Measurements from ENCODE around the gene HPN.
A peak's percentile ranks its signal among the peaks of the same experiment; 100 is the strongest.
"Not testable (repeated sequence)": the region's sequence is repeated elsewhere in the genome, so short reads cannot be mapped to it uniquely, and the experiment has no call there.

The HPN gene

DNA sequence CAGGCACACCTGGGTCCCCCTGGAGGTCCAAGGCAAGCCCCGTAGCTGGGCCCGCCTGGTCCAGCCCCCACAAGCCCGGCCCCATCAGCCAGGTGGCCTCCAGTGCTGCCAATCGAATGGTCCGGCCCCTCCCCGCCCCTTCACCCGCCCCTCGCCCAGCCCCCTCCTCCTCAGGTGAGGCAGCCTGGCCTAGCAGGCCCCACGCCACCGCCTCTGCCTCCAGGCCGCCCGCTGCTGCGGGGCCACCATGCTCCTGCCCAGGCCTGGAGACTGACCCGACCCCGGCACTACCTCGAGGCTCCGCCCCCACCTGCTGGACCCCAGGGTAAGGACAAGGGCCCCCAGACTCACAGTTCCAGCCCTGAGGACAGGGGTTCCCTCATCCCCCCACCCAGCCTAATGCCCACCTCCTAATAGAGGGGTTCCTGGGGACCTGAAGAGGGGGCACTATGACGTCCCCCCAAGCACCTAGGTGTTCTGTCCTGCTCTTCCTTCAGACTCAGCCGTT, at the start of gene HPN:
Gene HPN (plus strand): TSS at position 174 of the 508 bp plus-strand sequence. CDS start 786 bp downstream, outside the sequence.
- no peak for DNase-seq (ENCODE audit: low read depth in 2 of 2)

GRCh38 chr19:34992582-34992981, 48.9 kb upstream of the HPN start:
- not testable (repeated sequence) for DNase-seq (ENCODE audit: low read depth in 2 of 2)

GRCh38 chr19:34994286-34994642, 47.3 kb upstream of the HPN start:
- no peak for DNase-seq (ENCODE audit: low read depth in 2 of 2)

DNA sequence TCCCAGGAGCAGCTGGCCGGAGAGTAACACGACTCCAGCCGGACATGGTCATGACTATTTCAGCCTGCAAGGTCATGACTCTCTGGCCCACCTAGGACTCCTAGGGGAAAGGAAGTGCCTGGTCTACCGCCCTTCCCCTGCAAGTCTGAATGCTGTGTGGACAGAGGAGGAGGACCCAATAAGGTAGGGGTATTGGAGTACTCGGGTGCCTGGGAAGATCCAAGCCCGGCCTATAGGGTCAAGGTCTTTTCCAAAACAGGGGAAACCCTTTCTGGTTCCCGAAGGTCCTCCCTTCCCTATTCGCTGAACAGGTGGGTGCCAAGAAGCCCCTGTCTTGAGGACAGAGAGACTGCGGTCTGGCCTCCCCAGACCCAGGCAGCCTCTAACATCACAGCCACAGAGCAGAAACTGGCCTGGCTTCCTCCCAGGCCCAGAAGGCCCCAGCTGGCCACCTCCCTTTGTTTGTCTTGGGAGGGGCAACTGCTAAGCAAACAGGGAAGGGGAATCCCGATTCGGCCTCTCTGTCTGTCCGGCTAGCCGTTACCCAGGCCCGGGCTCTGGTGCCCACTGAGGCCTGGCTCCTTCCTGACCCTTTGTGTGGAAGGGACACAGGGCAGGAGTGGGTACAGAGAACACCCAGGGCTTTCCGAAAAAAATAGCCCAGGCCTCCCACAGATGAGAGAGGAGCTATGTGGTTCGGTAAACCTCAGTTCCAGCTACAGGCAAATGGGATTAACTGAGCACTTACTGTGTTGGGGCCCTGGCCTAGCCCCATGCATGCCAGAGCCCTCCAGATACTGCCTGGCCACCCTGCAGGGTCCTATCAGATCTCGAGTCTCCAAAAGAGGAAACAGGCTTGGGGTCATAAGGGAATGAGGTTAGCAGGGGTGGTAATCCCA, 46.6 kb upstream of the HPN start:
- DNase-seq (ENCODE audit: low read depth in 2 of 2), result no peak

- DNase-seq (ENCODE audit: low read depth in 2 of 2), result no peak
Measured at GRCh38 chr19:34995551-34995950, 46.0 kb upstream of the HPN start.

GRCh38 chr19:34997071-34997617, 44.4 kb upstream of the HPN start:
- no peak for DNase-seq (ENCODE audit: low read depth in 2 of 2)

DNA sequence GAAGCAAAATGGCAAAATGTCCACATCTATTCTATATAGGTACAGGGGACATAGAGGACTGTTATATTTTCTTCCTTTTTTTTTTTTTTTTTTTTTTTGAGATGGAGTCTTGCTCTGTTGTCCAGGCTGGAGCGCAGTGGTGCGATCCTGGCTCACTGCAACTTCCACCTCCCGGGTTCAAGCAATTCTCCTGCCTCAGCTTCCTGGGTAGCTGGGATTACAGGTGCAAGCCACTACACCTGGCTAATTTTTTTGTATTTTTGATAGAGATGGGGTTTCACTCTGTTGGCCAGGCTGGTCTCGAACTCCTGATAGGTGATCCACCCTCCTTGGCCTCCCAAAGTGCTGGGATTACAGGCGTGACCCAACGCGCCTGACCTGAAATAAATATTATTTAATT, 43.3 kb upstream of the HPN start:
- DNase-seq (ENCODE audit: low read depth in 2 of 2), result not testable (repeated sequence)

DNA sequence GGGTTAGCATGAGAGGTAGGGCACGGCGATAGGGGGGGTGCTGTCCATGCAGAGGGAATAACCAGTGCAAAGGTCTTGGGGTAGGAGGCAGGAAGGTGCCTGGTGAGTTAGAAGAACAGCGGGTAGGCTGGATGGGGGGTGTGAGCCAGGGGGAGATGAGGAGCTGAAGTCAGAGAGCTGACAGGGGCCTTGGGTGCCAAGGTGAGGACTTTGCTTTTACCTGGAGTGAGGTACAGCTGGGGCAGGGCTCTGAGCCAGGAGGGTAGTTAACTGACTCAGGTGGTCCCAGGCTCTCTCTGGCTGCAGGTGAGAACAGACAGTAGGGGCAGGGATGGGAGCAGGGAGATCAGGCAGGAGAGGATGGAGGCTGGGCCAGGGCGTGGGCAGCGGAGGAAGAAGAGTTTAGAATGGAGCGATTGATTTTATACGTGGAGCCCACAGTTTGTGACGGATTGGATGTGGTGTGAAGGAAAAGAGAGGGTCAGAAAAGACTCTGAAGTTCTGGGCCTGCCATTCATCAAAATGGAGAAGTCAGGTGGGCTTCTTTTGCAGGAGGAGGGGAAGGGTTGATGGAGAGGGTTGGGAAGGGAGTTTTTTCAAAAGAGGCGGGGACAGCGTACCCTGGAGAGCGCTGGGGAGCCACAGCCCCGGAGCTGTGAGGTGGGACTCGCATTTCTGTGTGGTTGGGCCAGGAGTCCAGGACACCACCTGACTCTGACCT, 42.6 kb upstream of the HPN start:
- DNase-seq (ENCODE audit: low read depth in 2 of 2), result no peak

DNA sequence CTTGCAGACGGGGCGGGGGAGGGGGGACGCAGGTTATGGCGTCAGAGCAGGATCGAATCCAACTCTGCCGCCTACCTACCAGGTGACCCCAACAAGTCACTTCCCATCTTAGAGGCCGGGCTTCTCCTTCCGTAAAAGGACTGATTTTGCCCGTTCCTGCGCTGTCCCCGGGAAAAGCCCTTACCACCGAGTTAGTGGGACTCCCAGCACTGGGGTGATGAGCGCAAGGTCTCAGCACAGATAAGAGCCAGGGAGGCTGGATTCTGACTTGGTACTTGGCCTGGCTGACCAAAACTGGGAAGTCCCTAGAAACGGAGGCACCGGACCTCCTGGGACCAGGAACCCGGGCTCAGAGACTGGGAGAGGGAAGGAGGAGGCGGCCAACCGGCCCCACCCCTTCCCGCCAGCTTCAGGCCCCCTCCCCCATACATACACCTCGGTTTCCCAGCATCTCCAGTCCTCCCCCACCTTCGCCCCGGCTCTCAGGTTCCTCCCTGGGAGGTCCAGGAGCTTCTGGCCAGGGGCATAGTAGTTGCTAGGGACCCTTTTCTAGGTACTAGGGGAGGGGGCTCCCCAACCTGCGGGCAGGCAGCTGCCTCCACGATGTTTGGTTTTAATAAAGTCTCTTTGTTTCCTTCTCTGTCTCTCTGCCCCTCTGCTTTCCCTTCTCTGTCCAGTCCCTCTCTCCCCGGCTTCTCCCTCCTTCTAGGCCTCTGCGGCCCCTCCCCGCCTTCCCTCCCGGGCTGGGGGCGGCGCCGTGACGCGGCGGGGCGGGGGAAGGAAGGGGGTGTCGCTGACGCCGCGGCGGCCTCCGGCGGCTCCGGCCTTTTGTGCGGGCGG, 41.8 kb upstream of the HPN start, which contains the start of gene GRAMD1A:
Gene GRAMD1A (plus strand): TSS at position 826 of the 840 bp plus-strand sequence. CDS start 156 bp downstream, outside the sequence.
- peak; percentile 54 to 69 for DNase-seq (ENCODE audit: low read depth in 2 of 2)

- DNase-seq (ENCODE audit: low read depth in 2 of 2), result no peak
Measured at GRCh38 chr19:35000338-35000646, 41.2 kb upstream of the HPN start.

DNA sequence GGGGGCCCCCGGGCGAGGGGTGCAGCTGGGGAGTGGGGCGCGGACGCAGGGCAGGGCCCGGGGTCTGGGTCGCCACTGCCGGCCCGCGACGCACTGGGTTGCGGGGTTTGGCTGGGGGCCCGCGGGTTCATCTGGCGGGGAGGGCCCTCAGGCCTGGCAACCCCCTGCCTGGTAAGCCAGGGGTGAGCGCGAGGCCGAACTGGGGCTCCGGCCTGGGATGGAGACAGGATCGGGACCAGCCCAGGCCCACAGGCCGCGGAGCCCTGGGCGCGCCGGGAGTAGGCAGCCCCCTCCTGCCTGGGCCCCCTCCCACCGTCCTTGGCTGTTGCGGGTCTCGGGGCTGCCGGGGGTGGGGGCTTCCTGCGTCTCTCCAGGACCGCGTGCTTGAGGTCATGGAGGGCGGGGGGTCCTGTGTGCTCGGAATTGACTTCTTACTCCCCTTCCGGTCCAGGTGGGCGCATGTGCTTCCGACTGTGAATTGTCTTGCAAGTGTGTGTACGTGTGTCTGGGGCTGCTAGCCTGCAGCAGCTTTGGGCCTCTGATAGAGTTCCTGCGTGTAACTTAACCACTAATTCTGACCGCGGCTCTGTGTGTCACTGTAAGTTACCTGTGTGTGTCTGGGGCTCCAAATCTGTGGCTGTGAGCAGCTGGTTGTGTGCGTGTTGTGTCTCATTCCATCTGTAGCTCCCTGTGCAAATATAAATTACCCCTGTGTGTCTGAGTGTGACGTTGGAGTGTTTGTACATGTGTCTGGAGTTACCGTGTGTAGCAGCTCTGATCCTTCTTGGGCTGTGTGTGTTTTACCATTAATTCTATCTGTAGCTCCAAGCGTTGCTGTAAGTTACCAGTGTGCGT, 40.6 kb upstream of the HPN start:
- DNase-seq (ENCODE audit: low read depth in 2 of 2), result peak; percentile 49 to 55

DNA sequence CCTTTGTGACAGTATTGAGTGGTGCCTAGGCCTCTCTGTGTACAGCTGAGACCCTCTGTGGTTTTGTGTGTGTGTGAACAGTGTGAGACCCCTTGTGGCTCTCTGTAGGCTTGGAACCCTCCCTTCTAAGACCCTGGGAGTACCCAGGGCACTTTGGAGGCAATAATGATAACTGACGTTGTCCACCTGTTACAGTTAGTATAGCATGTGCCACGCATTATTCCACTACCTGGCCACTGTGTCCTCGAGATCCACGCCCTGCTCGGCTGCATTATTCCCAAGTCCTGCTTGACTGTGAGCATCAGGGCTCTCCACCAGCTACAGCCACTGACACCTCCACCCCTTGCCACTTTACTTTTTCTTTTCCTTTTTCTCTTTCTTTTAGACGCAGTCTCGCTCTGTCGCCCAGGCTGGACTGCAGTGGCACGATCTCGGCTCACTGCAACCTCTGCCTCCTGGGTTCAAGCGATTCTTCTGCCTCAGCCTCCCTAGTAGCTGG, 39.4 kb upstream of the HPN start:
- DNase-seq (ENCODE audit: low read depth in 2 of 2), result no peak

GRCh38 chr19:35004517-35005255, 36.8 kb upstream of the HPN start:
- DNase-seq (ENCODE audit: low read depth in 2 of 2), result no peak

- DNase-seq (ENCODE audit: low read depth in 2 of 2), result no peak
Measured at GRCh38 chr19:35005256-35005977, 36.1 kb upstream of the HPN start.

- DNase-seq (ENCODE audit: low read depth in 2 of 2), result not testable (repeated sequence)
Measured at GRCh38 chr19:35006007-35006341, 35.5 kb upstream of the HPN start.

DNA sequence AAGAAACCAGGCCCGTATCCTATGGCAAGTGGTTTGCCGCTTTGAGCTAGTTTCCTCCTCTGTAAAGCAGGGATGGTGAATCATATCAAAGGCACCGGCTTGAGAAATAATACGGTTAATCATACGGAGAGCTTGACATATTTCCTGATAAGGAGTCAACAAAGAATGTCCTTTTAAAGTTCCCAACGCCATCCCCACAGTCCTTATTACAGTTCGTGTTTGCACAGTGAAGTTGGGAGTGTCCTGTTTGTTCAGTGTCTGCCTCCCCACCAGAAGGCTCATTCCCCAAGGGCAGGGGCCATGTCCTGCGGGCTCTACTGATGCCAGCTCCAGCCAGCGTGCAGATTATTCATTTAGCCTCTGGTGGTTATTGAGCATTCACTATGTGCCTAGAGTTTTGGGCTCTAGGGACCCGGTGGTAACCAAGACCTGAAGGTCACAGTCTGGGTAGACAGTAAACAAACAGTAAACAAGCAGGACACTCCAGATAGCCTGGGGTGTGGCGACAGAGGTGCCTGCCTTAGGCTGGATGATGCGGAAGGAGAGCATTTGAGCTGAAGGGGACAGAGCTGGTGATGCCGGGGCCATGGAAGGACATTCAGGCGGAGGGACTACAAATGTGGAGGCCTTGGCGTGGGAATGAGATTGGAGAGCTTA, 35.1 kb upstream of the HPN start:
- no peak for DNase-seq (ENCODE audit: low read depth in 2 of 2)

DNA sequence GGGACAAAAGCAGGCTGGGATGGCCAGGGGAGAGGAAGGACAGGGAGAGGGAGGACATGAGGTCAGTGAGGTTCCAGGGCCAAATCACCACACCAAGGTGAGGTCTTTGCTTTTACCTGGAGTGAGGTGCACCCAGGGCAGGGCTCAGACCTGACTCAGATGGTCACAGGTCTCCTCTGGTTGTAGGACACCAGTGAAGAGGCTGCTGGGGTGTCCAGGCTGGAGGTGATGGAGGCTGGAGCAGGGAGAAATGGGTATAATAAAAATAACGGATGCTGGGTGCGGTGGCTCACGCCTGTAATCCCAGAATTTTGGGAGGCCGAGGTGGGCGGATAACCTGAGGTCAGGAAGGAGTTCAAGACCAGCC, 34.5 kb upstream of the HPN start:
- no peak for DNase-seq (ENCODE audit: low read depth in 2 of 2)

- not testable (repeated sequence) for DNase-seq (ENCODE audit: low read depth in 2 of 2)
Measured at GRCh38 chr19:35007427-35007826, 34.1 kb upstream of the HPN start.

GRCh38 chr19:35008891-35009341, 32.6 kb upstream of the HPN start:
- no peak for DNase-seq (ENCODE audit: low read depth in 2 of 2)

Measured in stimulated activated CD4-positive, alpha-beta T cell treated with anti-CD3 and anti-CD28 coated beads, Interleukin-15, amount 100 ng/mL, for 48 hours (primary cell).